DMS 273 (cell line): Measurements from ENCODE around the gene ZNF254.
"Not testable (repeated sequence)": the region's sequence is repeated elsewhere in the genome, so short reads cannot be mapped to it uniquely, and the experiment has no call there.

Experiments used
- DNase-seq: peaks from one replicate; lab custom pipeline; 2025; ENCODE audit not compliant: unreplicated experiment; lab: John Stamatoyannopoulos, UW

ZNF254 gene

DNA sequence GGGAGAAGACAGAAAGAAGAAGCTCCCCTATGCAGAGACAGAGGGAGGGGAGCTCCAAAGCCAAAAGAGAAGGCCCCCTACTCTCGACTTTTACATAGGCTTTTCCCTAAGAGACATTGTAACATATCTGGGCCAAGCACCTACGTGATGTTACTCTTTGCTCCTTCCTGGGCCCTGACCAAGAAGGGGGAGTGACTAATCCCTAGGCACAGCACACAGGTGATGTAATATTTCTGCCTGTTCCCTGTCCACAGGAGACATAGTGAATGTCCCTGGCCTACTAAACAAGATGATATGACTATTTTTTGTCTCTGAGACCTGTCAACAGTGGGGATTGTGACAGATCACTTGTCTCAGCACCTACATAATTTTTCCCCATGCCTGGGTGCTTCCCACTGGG, 15.9 kb upstream of the ZNF254 start:
- DNase-seq = no peak

GRCh38 chr19:24072720-24073119, 14.3 kb upstream of the ZNF254 start:
- no peak for DNase-seq

GRCh38 chr19:24073807-24074206, 13.2 kb upstream of the ZNF254 start:
- DNase-seq = no peak

GRCh38 chr19:24074720-24075454, 12.1 kb upstream of the ZNF254 start:
- no peak for DNase-seq

DNA sequence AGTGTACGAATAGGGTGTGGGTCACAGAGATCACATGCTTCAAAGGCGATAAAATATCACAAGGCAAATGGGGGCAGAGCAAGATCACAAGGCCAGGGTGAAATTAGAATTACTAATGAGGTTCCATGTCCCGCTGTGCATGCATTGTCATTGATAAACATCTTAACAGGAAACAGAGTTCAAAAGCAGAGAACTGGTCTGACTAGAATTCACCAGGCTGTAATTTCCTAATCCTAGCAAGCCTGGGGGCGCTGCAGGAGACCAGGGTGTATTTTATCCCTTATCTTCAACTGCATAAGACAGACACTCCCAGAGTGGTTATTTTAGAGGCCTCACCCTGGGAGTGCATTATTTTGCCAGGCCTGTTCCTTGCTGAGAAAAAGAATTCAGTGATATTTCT, 11.5 kb upstream of the ZNF254 start:
- DNase-seq = not testable (repeated sequence)

DNA sequence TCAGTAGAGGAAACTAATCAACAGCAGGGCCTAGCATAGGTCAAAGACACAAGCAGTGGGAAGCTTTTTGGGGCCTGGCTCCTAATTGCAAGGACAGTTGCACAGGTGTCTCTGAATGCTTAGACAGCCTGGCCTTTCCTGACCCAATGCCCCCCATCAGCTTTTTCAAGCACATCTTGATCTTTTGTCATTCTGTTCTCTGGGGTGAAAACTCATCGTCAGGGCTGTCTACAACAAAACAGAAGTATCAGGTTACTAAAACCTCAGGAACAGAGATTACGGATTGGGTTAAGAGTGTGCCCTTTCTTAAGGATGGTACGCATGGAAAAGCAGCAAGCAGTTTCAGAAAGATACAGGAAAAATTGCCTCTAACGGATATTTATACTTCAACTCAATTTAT, 8.3 kb upstream of the ZNF254 start:
- no peak for DNase-seq

DNA sequence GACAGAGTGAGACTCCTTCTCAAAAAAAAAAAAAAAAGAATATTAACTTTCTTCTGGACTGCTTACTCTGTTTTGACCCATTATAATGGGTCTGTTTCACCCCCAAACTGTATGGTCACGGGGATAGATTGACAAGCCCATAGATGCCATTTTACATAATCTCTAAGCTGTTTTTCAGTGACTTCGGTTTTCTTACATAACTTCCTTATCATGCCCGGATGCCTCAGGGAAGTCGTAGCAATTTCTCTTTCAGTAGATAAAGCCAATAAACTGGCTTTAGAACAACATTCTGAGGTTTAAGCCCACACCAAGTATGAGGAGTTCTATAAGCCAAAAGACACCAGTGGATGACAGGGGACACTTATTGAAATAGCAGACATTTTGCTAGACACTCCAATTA, 5.9 kb upstream of the ZNF254 start:
- no peak for DNase-seq

DNA sequence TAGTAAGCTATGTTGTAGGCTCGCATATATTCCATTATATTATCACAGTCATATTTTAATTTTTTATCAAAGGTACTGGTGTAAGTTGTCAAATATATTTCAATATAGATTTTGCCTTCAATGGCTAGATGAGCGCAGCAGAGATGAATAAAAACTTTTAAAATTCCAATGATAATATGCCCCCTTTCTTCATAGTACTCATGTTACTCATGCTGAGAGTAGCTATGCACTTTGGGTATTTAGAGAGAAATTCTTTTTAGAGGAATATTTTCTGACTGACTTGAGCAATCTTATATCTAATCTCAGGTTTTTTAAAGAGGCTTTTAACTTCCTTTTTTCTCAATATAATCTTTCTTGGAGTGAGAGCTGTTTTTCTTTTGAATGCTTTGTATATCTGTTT, 11.4 kb downstream of the ZNF254 start:
- no peak for DNase-seq

- DNase-seq = no peak
These were observed 12.8 kb downstream of the ZNF254 start for GRCh38 chr19:24099829-24100228.

DNA sequence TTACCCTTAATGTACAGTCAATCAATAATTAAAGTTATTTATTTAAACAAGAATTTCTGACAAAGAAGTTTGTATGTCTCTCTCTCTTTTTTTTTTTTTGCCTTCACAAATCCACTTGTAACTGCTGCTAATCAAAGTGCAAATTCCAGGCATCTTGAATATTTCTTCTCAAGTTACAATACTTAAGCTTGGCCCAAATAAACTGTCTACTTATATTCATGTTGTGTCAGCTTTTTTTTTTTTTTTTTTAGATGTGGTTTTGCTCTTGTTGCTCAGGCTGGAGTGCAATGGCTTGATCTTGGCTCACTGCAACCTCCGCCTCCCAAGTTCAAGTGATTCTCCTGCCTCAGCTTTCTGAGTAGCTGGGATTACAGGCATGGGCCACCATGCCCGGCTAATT, 13.6 kb downstream of the ZNF254 start:
- DNase-seq = not testable (repeated sequence)

DNA sequence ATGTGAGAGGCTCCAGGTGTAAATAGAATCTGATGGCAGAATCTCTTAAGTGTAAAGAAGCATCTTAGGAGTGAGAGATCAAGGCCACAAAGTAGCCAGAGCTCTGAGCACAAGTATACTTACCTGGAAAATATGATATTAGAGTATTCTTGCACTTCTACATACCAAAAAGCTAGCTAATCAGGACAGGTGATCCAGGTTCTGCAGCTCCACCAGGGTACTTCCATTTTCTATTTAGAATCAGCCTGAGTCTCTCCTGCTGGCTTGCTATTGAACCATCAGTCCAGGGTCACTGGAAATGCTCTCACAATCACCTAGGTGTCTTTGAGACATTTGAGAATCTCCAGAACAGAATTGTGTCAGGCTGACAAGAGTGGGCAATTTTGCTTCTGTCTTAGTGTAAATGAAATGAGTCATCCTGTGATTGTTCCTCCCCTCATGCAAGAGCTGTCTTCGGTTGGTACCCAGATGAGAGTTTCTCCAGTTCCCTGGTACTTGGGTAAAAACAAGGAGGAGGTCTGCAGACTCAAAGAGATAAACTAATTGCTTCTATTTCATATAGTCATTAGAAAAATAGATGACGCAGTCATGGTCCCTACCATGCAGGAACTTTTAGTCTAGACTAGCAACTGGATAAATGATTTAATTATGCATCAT, 14.6 kb downstream of the ZNF254 start:
- no peak for DNase-seq

GRCh38 chr19:24127601-24128000, 40.6 kb downstream of the ZNF254 start:
- no peak for DNase-seq

- peak; percentile 48 for DNase-seq
These were observed 53.1 kb downstream of the ZNF254 start for GRCh38 chr19:24140099-24140498.

GRCh38 chr19:24140591-24140990, 53.6 kb downstream of the ZNF254 start:
- no peak for DNase-seq

GRCh38 chr19:24141612-24142011, 54.6 kb downstream of the ZNF254 start:
- no peak for DNase-seq

- DNase-seq = no peak
These were observed 55.8 kb downstream of the ZNF254 start for GRCh38 chr19:24142771-24143170.

GRCh38 chr19:24159707-24160106, 72.7 kb downstream of the ZNF254 start:
- peak; percentile 27 for DNase-seq

GRCh38 chr19:24166055-24166454, 79.1 kb downstream of the ZNF254 start:
- no peak for DNase-seq

DNA sequence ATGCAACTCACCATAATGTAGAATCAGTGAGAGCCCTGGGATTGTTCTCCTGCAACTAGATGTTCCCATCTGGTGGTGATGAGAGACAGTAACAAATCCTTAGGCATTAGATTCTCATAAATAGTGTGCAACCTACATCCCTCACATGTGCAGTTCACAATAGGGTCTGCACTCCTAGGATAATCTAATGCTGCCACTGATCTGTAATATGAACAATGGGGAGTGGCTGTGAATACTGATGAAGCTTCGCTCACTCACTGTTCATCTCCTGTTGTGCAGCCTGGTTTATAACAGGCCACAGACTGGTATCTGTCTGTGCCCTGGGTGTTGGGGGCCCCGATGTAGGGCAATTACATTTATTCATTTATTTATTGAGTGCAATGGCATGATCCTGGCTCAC, 86.9 kb downstream of the ZNF254 start:
- DNase-seq = no peak

- DNase-seq = no peak
These were observed 90.7 kb downstream of the ZNF254 start for GRCh38 chr19:24177686-24178085.

GRCh38 chr19:24178207-24178606, 91.2 kb downstream of the ZNF254 start:
- no peak for DNase-seq
